ENCODE results near the gene DEDD2.
A peak's percentile ranks its signal among the peaks of the same experiment; 100 is the strongest.

The DEDD2 gene

DNA sequence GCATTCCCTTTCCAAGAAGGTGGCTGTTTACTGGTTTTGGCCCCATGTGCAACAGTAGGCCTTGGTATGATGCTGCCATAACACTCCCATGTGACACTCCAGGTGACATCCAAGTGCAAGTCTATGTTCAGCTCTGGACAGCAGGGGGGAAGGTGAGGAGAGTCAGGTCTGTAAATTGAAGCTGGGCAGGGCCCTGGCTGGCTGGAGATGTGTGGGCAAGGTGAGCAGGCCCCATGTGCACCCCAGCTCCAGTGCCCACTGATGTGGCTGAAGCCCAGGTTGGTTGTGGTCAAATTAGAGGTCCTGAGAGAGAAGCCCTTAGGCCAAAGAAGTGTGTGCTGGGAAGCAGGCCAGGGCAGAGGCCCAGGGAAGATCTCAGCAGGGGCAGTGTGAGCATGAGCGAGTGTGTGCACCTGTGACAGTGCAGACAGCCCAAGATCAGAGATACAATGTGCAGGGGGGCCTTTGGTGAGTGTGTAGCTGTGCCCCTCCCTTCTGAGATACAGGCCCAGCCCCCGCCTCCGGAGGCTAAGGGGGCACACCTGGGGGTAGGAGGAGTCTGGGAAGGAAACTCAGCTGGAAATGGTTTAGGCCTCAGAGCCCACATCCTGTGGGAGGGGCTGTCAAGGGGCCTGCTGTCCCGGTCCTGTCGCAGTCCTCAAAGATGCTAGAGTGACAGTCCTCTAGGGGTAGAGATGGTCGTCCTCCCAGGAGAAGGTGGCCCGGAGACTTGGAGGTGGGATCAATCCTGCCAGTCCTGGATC lies 18.6 kb downstream of the DEDD2 start:
- DNase-seq (ENCODE audit: low spot score), result no peak
- peak overlapping the region; percentile 96 for H3K27ac ChIP-seq
- CTCF ChIA-PET, result interaction anchor here (0.6 to 0.9 kb wide), 3 partner anchors 7 to 76 kb away, joined by 3 to 4 read pairs (median 3); no protein-coding TSS in a partner anchor
- POLR2A ChIA-PET (ENCODE audit: low non-redundant PET), result interaction anchor here (0.6 kb wide), 1 partner anchor 29 kb away, joined by 3 read pairs; no protein-coding TSS in a partner anchor
- TF ChIP-seq, protein P1, sequence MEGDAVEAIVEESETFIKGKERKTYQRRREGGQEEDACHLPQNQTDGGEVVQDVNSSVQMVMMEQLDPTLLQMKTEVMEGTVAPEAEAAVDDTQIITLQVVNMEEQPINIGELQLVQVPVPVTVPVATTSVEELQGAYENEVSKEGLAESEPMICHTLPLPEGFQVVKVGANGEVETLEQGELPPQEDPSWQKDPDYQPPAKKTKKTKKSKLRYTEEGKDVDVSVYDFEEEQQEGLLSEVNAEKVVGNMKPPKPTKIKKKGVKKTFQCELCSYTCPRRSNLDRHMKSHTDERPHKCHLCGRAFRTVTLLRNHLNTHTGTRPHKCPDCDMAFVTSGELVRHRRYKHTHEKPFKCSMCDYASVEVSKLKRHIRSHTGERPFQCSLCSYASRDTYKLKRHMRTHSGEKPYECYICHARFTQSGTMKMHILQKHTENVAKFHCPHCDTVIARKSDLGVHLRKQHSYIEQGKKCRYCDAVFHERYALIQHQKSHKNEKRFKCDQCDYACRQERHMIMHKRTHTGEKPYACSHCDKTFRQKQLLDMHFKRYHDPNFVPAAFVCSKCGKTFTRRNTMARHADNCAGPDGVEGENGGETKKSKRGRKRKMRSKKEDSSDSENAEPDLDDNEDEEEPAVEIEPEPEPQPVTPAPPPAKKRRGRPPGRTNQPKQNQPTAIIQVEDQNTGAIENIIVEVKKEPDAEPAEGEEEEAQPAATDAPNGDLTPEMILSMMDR (conservative IDR thresholded peaks at IDR 0.05; ENCODE audit: low read depth), result no peak

DNA sequence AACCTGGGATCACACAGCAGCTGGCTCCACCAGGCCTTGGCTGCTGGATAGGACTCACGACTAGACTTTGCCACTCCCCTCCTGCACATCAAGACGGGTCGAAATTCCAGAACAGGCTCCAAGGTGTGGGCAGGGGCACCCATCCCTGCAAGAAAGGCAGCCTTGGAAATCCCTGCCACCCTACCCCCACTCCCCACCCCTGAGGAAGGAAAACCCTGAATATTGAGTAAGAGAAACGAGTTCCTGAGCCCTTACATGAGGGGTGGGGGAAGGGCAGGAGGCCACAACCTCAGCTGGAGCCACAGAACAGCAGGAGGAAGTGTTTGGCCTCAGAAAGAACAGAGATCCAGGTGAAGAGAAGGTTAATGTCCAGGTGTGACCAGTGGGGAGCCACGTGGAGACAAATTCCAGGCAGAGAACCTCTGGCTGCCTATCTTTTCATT lies 20.1 kb downstream of the DEDD2 start:
- peak overlapping the region; percentile 96 for H3K27ac ChIP-seq
- POLR2A ChIA-PET (ENCODE audit: low non-redundant PET), result interaction anchor here (0.6 to 0.7 kb wide), 2 partner anchors 10 to 21 kb away, joined by 6 to 7 read pairs; no protein-coding TSS in a partner anchor
- TF ChIP-seq, protein P1 (conservative IDR thresholded peaks at IDR 0.05; ENCODE audit: low read depth), result no peak
- DNase-seq (ENCODE audit: low spot score), result no peak
- CTCF ChIA-PET, result interaction anchor here (0.5 to 1.0 kb wide), 2 partner anchors 89 to 219 kb away, joined by 3 to 6 read pairs; no protein-coding TSS in a partner anchor

DNA sequence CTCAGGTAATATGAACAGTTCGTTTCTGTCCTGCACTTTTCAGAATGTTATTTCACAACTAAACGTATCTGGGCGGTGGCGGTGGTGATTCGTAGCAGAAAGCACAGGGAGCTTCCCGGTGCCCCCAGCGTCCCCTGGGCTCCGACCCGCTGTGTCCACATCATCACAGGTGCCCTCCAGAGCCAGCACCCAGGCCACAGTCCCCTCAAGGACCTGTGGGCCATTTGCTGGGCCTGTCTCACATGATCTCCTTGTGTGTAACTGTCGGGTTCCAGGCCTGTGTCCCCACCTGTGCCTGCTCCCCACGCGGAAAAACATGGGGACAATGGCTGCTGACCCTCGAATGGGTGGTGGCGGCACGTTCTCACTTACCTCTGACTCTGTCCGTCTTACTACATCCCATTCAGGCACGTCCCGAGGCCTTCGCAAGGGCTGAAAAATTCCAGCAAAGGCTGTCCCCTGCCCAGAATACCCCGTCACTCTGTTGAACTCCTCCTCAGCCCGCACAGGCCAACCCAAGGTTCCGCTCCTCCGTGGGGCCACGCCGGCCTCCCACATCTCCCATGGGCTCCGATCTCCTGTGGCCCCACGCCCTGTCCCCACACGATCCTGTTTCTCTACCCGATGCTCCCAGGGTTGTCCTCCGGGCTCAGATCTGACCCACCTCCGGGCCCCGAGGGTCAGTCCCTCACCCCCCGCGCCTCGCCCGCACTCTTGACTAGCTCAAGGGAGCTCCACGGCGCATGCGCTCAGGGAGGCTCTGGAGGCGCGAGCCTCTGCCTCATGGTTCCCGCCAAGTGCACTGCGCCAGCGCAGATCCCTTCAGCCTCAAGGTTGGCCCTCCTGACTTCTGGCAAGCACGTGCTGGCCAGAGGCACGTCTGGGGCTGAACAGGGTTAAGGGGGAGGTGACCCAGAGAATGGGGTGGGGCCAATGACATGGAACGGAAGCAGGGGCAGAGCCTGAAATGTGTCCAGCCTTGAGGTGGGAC lies 21.2 kb downstream of the DEDD2 start:
- TF ChIP-seq, protein P1 (conservative IDR thresholded peaks at IDR 0.05; ENCODE audit: low read depth), result no peak
- POLR2A ChIA-PET (ENCODE audit: low non-redundant PET), result no interaction called here
- CTCF ChIA-PET, result interaction anchor here (1.0 kb wide), 1 partner anchor 87 kb away, joined by 3 read pairs; no protein-coding TSS in a partner anchor
- peak overlapping the region; percentile 96 for H3K27ac ChIP-seq
- no peak for DNase-seq (ENCODE audit: low spot score)

DNA sequence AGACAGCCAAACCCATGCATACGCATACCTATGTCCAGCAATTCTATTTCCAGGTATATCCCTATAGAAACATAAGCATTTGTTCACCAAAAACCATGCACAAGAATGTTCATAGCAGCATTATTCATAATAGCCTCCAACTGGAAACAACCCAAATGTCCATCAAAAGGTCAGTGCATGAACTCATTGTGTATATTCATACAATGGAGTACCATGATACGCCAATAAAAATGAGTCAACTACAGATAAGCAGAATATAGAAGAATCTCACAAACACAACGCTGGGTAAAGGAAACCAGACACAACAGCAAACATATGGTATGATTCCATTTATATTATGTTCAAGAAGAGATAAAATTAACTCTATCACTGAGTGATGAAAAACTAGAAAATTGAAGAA lies 23.8 kb downstream of the DEDD2 start:
- DNase-seq (ENCODE audit: low spot score), result no peak
- no peak overlapping the region for H3K27ac ChIP-seq
- ChIA-PET CTCF (no interaction called here), POLR2A (ENCODE audit: low non-redundant PET) (no interaction called here)
- TF ChIP-seq, protein P1 (conservative IDR thresholded peaks at IDR 0.05; ENCODE audit: low read depth), result no peak

DNA sequence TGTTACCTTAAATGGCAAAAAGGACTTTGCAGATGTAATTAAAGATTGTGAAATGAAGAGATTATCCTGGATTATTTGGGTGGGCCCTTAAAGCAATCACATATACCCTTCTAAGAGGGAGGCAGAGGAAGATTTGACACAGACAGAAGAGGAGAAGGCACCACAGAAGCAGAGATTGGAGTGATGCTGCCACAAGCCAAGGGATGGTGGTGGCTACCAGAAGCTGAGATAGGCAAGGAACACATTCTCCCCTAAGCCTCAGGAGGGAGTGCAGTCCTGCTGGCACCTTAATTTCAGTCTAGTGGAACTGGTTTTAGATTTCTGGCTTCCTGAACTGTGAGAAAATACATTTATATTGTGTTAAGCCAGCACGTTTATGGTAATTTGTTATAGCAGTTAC lies 24.2 kb downstream of the DEDD2 start:
- TF ChIP-seq, protein P1 (conservative IDR thresholded peaks at IDR 0.05; ENCODE audit: low read depth), result no peak
- no peak overlapping the region for H3K27ac ChIP-seq
- ChIA-PET CTCF (no interaction called here), POLR2A (ENCODE audit: low non-redundant PET) (no interaction called here)
- DNase-seq (ENCODE audit: low spot score), result no peak

DNA sequence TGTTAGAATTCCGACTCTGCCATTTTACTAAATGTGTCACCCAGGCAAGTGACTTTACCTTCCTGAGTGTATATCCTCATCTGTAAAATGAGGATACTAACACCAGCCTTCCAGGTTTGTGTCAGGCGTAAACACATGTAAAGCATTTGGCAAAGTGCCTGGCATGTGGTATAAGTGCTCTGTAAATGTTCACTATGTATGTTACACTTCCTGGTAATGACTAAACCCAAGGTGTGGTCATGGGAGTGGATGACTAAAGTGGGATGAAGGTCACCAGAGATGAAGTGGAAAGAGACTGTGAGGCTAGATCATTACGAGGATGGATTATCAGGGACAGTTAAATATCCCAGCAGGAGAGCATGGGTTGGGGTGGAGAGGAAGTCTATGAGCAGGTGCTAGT lies 25.6 kb downstream of the DEDD2 start:
- ChIA-PET POLR2A (ENCODE audit: low non-redundant PET) (no interaction called here), CTCF (interaction anchor here (0.8 kb wide), 1 partner anchor 7 kb away, joined by 3 read pairs; no protein-coding TSS in a partner anchor)
- peak overlapping the region; percentile 56 for H3K27ac ChIP-seq
- DNase-seq (ENCODE audit: low spot score), result peak; percentile 93
- TF ChIP-seq, protein P1 (conservative IDR thresholded peaks at IDR 0.05; ENCODE audit: low read depth), result no peak

Data from RWPE1 (cell line).